Pancreas (tissue), 10 donors: ENCODE measurements around the gene CDK11B. TPM values are rescaled to one million over a fixed set of nuclear protein-coding genes. Genes with fewer than 3 reads are reported as not detected.

ENCODE experiments used
- ATAC-seq, 4 donors: fragments of 200-7000 bp; cut with Tn5 transposase; one replicate each; pipeline versions ENCODE4 v1.8.0 to v1.9.1; 2020; ENCODE audit warnings: mild to moderate bottlenecking in 4 of 4, moderate library complexity in 4 of 4
- DNase-seq, 6 donors: peaks; one replicate each; pipeline ENCODE4 v3.0.0-alpha.2; 2020
- FAIRE-seq: peaks from 2 replicates; lab custom pipeline; 2012; peaks lifted over from hg19 to GRCh38; lab: Jason Lieb, UNC
- H3K27ac ChIP-seq, 4 donors: fragments of 200-600 bp; sonication (generic); 1 replicate in 3 of 4; 2 replicates in 1 of 4; pipeline versions ENCODE4 v1.5.0 to v1.8.0; 2020
- H3K27me3 ChIP-seq, 4 donors: fragments of 200-600 bp; one replicate each; pipeline ENCODE4 v1.8.0; 2021
- H3K36me3 ChIP-seq, 3 donors: fragments of 200-600 bp; sonication (generic) in 1 of 3; one replicate each; pipeline versions ENCODE4 v1.5.0 to v1.8.0; 2020 to 2021
- H3K4me1 ChIP-seq, 3 donors: fragments of 200-600 bp; one replicate each; pipeline ENCODE4 v1.8.0; 2021
- H3K4me3 ChIP-seq, 4 donors: fragments of 200-600 bp; sonication (generic) in 2 of 4; one replicate each; pipeline versions ENCODE4 v1.5.0 to v1.8.0; 2020 to 2021
- H3K9me3 ChIP-seq, 4 donors: fragments of 200-600 bp; one replicate each; pipeline ENCODE4 v1.8.0; 2021
- WGBS, 2 donors: extraction: QIAGEN DNeasy Blood & Tissue Kit; methylation state at CpG; one replicate each; pipeline ENCODE4 v1.1.7; 2013; 5-methylcytosine and 5-hydroxymethylcytosine counted together
- intact Hi-C, 3 donors: fragments of 100-400 bp; cut with DNase I; formaldehyde crosslinking; loops; one replicate each; pipeline versions ENCODE4 v1.11.1 to v1.14.2; 2022
- polyA plus RNA-seq, 2 donors: library from polyadenylated mRNA; stranded (reverse); fragments of 200-250 nt; gene quantifications; one replicate each; pipeline ENCODE4 v1.2.3, GENCODE V29; 2013
- total RNA-seq, 6 donors: library from RNA; stranded (reverse); fragmentation: NEBNext Ultra II Directional in 4 of 6; extraction: Animal tissue kit (Norgen Biotek cat#: 25700) in 4 of 6; gene quantifications; one replicate each; pipeline versions ENCODE4 v1.2.1 to v1.2.4, GENCODE V29; 2021 to 2023
- TF ChIP-seq, protein P1 (sequence below), 4 donors: fragments of 200-600 bp; sonication (generic) in 3 of 4; IDR thresholded peaks; one replicate each; pipeline versions ENCODE4 v1.5.0 to v1.8.0; 2021; ENCODE audit warnings: antibody characterized with exemption in 4 of 4
- donor health status: healthy with polysubstance abuse.
- donor health status: DM: no; HTN: no; CAD: no; lungs with moderate emphysema.
- donor health status: DM: no; HTN: no; CAD: no.
- donor health status: control.
- donor health status: control.
- donor health status: Bipolar disorder and iron deficiency.
- donor health status: DM: yes; HTN: yes; CAD: no.
- donor health status: DM: no; HTN: no; CAD: no.
- donor health status: DM: no; HTN: no; CAD: no.
- donor health status: DM: yes; HTN: yes; CAD: no.

The CDK11B gene
- total and polyA plus RNA-seq, 8 donors = 9.0 to 31.8 (median 10.9) TPM

DNA sequence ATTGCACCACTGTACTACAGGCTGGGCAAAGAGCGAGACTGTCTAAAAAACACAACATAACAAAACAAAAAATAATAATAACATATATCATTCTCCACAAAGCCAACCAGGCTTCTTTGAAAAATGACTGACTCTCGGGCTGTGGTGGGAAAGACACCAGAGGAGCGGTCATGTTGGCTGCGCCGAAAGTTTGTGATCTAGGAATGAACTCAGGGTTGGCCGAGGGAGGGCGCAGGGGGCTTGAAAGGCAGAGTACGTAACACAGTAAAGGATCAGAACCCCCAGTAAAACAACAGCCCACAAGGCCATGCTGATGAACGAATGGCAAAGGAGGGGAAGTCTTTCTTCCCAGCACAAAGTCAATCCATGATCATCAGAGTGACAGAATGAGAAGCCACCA, 29.0 kb upstream of the CDK11B start:
- TF ChIP-seq, protein P1, sequence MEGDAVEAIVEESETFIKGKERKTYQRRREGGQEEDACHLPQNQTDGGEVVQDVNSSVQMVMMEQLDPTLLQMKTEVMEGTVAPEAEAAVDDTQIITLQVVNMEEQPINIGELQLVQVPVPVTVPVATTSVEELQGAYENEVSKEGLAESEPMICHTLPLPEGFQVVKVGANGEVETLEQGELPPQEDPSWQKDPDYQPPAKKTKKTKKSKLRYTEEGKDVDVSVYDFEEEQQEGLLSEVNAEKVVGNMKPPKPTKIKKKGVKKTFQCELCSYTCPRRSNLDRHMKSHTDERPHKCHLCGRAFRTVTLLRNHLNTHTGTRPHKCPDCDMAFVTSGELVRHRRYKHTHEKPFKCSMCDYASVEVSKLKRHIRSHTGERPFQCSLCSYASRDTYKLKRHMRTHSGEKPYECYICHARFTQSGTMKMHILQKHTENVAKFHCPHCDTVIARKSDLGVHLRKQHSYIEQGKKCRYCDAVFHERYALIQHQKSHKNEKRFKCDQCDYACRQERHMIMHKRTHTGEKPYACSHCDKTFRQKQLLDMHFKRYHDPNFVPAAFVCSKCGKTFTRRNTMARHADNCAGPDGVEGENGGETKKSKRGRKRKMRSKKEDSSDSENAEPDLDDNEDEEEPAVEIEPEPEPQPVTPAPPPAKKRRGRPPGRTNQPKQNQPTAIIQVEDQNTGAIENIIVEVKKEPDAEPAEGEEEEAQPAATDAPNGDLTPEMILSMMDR (IDR thresholded peaks at IDR 0.05) = no peak
- Histone ChIP-seq H3K9me3 (no peaks in the 10 kb centered on the region), H3K27ac (no peak overlapping the region), H3K36me3 (no peaks in the 10 kb centered on the region), H3K4me1 (no peaks in the 10 kb centered on the region), H3K27me3 (no peaks in the 10 kb centered on the region), H3K4me3 (no peak overlapping the region)
- DNase-seq = peak in 1 of 6 donors; percentile 12
- intact Hi-C loops = no loop called here
- FAIRE-seq = no peak
- no peak for ATAC-seq
- 95% methylated on average over 9 of the region's 9 CpGs for WGBS, 2 donors

DNA sequence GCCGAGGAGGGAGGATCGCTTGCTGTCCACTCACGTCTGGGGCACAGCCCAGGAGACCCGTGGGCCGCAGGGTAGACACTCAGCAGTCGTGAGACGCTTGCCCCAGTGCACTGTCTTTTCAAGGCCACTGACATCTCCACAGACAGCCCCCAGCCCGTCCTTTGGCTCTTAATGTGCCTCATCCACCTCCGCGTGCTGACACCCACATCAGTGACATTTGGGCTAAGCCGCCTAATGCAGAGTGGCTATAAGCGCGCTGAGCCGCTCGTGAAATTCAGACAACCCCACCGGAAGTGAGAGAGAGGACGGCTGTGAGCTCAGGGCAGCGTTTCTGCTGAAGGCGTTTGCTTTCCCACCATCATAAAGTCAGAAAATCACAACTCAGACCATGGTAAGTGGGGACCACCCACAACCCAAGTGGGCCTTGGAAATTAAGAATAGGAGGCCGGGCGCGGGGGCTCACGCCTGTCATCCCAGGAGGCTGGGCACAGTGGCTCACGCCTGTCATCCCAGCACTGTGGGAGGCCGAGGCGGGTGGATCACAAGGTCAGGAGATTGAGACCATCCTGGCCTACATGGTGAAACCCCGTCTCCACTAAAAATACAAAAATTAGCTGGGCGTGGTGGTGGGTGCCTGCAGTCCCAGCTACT, 25.4 kb upstream of the CDK11B start:
- no peak overlapping the region for H3K27ac ChIP-seq
- TF ChIP-seq, protein P1 (IDR thresholded peaks at IDR 0.05) = no peak
- H3K9me3 ChIP-seq = no peaks in the 10 kb centered on the region
- WGBS, 2 donors = 86 to 89% methylated on average over 28 of the region's 28 CpGs
- DNase-seq = peak in 1 of 6 donors; percentile 33
- ATAC-seq = no peak
- H3K4me3 ChIP-seq = no peak overlapping the region
- no peak for FAIRE-seq
- no peaks in the 10 kb centered on the region for H3K36me3 ChIP-seq
- no peaks in the 10 kb centered on the region for H3K27me3 ChIP-seq
- H3K4me1 ChIP-seq = no peaks in the 10 kb centered on the region
- intact Hi-C loops = no loop called here

DNA sequence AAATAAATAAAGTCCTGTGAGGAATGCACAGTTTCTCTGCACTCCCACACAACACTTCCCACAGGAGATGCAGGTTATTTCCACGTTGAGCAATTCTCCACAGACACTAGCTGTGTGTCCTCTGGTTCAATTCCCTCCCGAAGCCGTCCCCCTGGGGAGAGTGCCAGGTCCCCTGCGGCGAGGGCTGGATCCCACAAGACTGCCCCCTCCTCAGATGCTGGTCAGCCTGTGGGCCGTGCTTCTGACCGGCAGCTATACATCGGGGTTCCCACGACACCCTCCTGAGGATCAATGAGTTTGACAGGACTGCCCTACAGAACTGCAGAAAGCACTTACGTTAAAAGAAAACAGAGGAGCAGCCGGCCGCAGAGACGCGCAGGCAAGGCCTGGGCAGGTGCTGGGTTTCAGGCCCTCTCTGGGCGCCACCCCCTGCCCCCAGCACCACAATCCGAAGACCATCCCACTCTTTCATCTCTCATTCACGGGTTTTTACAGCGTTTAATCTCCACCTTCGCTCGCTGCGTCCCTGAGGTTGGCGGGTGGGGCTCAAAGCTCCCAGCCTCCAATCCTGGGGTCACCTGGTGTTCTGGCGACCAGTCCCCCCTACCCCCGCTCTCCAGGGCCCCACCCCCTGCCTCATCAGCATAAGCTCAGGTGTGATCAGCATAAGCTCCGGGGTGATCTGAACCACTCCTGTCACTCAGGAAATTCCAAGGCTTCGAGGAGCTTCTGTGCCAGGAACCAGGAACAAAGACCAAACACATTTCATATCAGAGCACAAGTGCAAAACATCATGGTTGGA, 24.5 kb upstream of the CDK11B start:
- ATAC-seq = no peak
- Histone ChIP-seq H3K27me3 (no peaks in the 10 kb centered on the region), H3K9me3 (no peaks in the 10 kb centered on the region), H3K36me3 (no peaks in the 10 kb centered on the region), H3K27ac (no peak overlapping the region), H3K4me1 (peaks cover 0 to 3% (median 0%) of the 10 kb centered on the region in 3 donors), H3K4me3 (no peak overlapping the region)
- TF ChIP-seq, protein P1 (IDR thresholded peaks at IDR 0.05) = no peak
- intact Hi-C loops = no loop called here
- WGBS, 2 donors = 72 to 75% methylated on average over 26 of the region's 26 CpGs
- FAIRE-seq = no peak
- peak in 1 of 6 donors; percentile 52 for DNase-seq

DNA sequence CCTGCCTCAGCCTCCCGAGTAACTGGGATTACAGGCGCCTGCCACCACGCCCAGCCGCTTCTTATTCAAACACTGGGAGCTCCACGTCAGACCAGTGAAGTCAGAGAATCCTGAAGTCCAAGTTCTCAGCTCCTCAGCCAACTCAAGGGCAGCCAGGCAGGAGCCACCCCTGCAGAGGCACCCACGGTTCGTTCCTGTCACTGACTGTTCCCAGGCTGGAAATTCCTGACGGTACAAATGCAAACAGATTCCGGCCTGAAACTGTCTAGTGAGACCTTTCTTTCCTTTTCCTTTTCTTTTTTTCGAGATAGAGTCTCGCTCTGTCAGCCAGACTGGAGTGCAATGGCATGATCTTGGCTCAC, 22.1 kb upstream of the CDK11B start:
- ATAC-seq = peak in 3 of 4 donors; percentile 24 to 51 (median 31)
- intact Hi-C loops = no loop called here
- no peak for FAIRE-seq
- TF ChIP-seq, protein P1 (IDR thresholded peaks at IDR 0.05) = no peak
- Histone ChIP-seq H3K9me3 (no peaks in the 10 kb centered on the region), H3K4me3 (no peak overlapping the region), H3K27ac (no peak overlapping the region), H3K36me3 (no peaks in the 10 kb centered on the region), H3K4me1 (peaks cover 0 to 3% (median 0%) of the 10 kb centered on the region in 3 donors), H3K27me3 (no peaks in the 10 kb centered on the region)
- peak in 1 of 6 donors; percentile 21 for DNase-seq
- WGBS, 2 donors = 39 to 45% methylated on average over 11 of the region's 11 CpGs
